ENCODE results near the gene PSRC1.
A peak's percentile ranks its signal among the peaks of the same experiment; 100 is the strongest.

PSRC1 gene

GRCh38 chr1:109251277-109252166, 31.4 kb downstream of the PSRC1 start:
- Histone ChIP-seq H3K9me3 (ENCODE audit: insufficient read depth, low read depth, low read length) (no peaks in the 10 kb centered on the region), H3K79me2 (ENCODE audit: insufficient read depth, low read length) (no peaks in the 10 kb centered on the region), H3K9me2 (replicated peaks; ENCODE audit: low read depth, low read length) (no peaks in the 10 kb centered on the region), H3K27me3 (ENCODE audit: insufficient read depth, low read length, poor library complexity, severe bottlenecking) (peaks cover 9% of the 10 kb centered on the region), H3K4me1 (ENCODE audit: insufficient read depth, low read length, poor library complexity, severe bottlenecking) (peaks cover 5% of the 10 kb centered on the region), H4K20me1 (ENCODE audit: insufficient read depth, low read length, poor library complexity, severe bottlenecking) (no peaks in the 10 kb centered on the region), H3K36me3 (ENCODE audit: insufficient read depth, low read length) (no peaks in the 10 kb centered on the region), H3K4me3 (ENCODE audit: low read length, poor library complexity, severe bottlenecking) (no peak overlapping the region), H2AFZ (ENCODE audit: low read length) (no peak overlapping the region), H3K9ac (ENCODE audit: low read depth, low read length, poor library complexity, severe bottlenecking) (no peak overlapping the region), H3F3A (ENCODE audit: low read depth) (no peaks in the 10 kb centered on the region), H3K4me2 (ENCODE audit: low read depth, low read length, poor library complexity, severe bottlenecking) (no peak overlapping the region)
- TF ChIP-seq EZH2phosphoT487 (IDR thresholded peaks at IDR 0.05; ENCODE audit: borderline replicate concordance) (no peak), CTCF (conservative IDR thresholded peaks at IDR 0.05; ENCODE audit: low read length) (no peak)

- H3K4me2 ChIP-seq (ENCODE audit: low read depth, low read length, poor library complexity, severe bottlenecking), result peak overlapping the region; percentile 58
- no peaks in the 10 kb centered on the region for H3F3A ChIP-seq (ENCODE audit: low read depth)
- no peaks in the 10 kb centered on the region for H3K79me2 ChIP-seq (ENCODE audit: insufficient read depth, low read length)
- H3K9me2 ChIP-seq (replicated peaks; ENCODE audit: low read depth, low read length), result no peaks in the 10 kb centered on the region
- peak overlapping the region; percentile 65 for H3K4me3 ChIP-seq (ENCODE audit: low read length, poor library complexity, severe bottlenecking)
- H3K9me3 ChIP-seq (ENCODE audit: insufficient read depth, low read depth, low read length), result no peaks in the 10 kb centered on the region
- no peaks in the 10 kb centered on the region for H4K20me1 ChIP-seq (ENCODE audit: insufficient read depth, low read length, poor library complexity, severe bottlenecking)
- TF ChIP-seq CTCF (conservative IDR thresholded peaks at IDR 0.05; ENCODE audit: low read length) (no peak), EZH2phosphoT487 (IDR thresholded peaks at IDR 0.05; ENCODE audit: borderline replicate concordance) (no peak)
- no peak overlapping the region for H3K9ac ChIP-seq (ENCODE audit: low read depth, low read length, poor library complexity, severe bottlenecking)
- peaks cover 5% of the 10 kb centered on the region for H3K4me1 ChIP-seq (ENCODE audit: insufficient read depth, low read length, poor library complexity, severe bottlenecking)
- H3K27me3 ChIP-seq (ENCODE audit: insufficient read depth, low read length, poor library complexity, severe bottlenecking), result peaks cover 9% of the 10 kb centered on the region
- no peak overlapping the region for H2AFZ ChIP-seq (ENCODE audit: low read length)
- H3K36me3 ChIP-seq (ENCODE audit: insufficient read depth, low read length), result no peaks in the 10 kb centered on the region
These were observed 32.3 kb downstream of the PSRC1 start for GRCh38 chr1:109250454-109251276.

GRCh38 chr1:109249654-109250401, 33.1 kb downstream of the PSRC1 start:
- Histone ChIP-seq H4K20me1 (ENCODE audit: insufficient read depth, low read length, poor library complexity, severe bottlenecking) (no peaks in the 10 kb centered on the region), H3K27me3 (ENCODE audit: insufficient read depth, low read length, poor library complexity, severe bottlenecking) (peaks cover 9% of the 10 kb centered on the region), H2AFZ (ENCODE audit: low read length) (no peak overlapping the region), H3K36me3 (ENCODE audit: insufficient read depth, low read length) (no peaks in the 10 kb centered on the region), H3K9me2 (replicated peaks; ENCODE audit: low read depth, low read length) (no peaks in the 10 kb centered on the region), H3K4me2 (ENCODE audit: low read depth, low read length, poor library complexity, severe bottlenecking) (peak overlapping the region; percentile 58), H3K4me1 (ENCODE audit: insufficient read depth, low read length, poor library complexity, severe bottlenecking) (peaks cover 5% of the 10 kb centered on the region), H3K4me3 (ENCODE audit: low read length, poor library complexity, severe bottlenecking) (peak overlapping the region; percentile 65), H3F3A (ENCODE audit: low read depth) (no peaks in the 10 kb centered on the region), H3K9ac (ENCODE audit: low read depth, low read length, poor library complexity, severe bottlenecking) (no peak overlapping the region), H3K79me2 (ENCODE audit: insufficient read depth, low read length) (no peaks in the 10 kb centered on the region), H3K9me3 (ENCODE audit: insufficient read depth, low read depth, low read length) (no peaks in the 10 kb centered on the region)
- TF ChIP-seq CTCF (conservative IDR thresholded peaks at IDR 0.05; ENCODE audit: low read length) (no peak), EZH2phosphoT487 (IDR thresholded peaks at IDR 0.05; ENCODE audit: borderline replicate concordance) (no peak)
